IMR-90 (cell line): Measurements from ENCODE around the gene MAP1LC3B2. TPM values are rescaled to one million over a fixed set of nuclear protein-coding genes. Genes with fewer than 3 reads are reported as not detected.

Source experiments
- ATAC-seq: fragments of 200-7000 bp; cut with Tn5 transposase; 2 replicates; pipeline ENCODE4 v1.9.1; 2020; ENCODE audit warnings: low read depth, mild to moderate bottlenecking, moderate library complexity
- BruUV-seq: library from RNA; stranded (reverse); fragments of 400-500 nt; replicated peaks from 2 replicates; lab custom pipeline; 2021; lab: Mats Ljungman, UMichigan
- CTCF ChIA-PET: fragments of 300-600 bp; formaldehyde crosslinking; extraction: SDS; loops from one replicate; lab custom pipeline; 2021; ENCODE audit warnings: antibody characterized with exemption; lab: Yijun Ruan, JAX
- POLR2A ChIA-PET: fragments of 300-600 bp; sonication (Branson Sonifier 250); formaldehyde crosslinking; loops from one replicate; lab custom pipeline; 2022; ENCODE audit warnings: antibody characterized with exemption; ENCODE audit not compliant: unreplicated experiment; lab: Charles Lee
- DNase-seq: peaks from one replicate; pipeline ENCODE4 v3.0.0; 2013
- H2AFZ ChIP-seq: replicated peaks from 2 replicates; pipeline ENCODE3; 2013; ENCODE audit warnings: low read length, mild to moderate bottlenecking; ENCODE audit not compliant: poor library complexity
- H2AK5ac ChIP-seq: 2 replicates; pipeline ENCODE4 v1.6.1; 2013; ENCODE audit warnings: low read depth, low read length, inconsistent platforms
- H2AK9ac ChIP-seq: replicated peaks from 2 replicates; pipeline ENCODE3; 2013; ENCODE audit warnings: mild to moderate bottlenecking, low read depth, low read length, moderate library complexity; ENCODE audit not compliant: poor library complexity
- H2BK120ac ChIP-seq: 2 replicates; pipeline ENCODE4 v1.6.1; 2013; ENCODE audit warnings: low read depth, low read length, inconsistent platforms
- H2BK15ac ChIP-seq: 3 replicates; pipeline ENCODE4 v1.6.1; 2013; ENCODE audit warnings: low read depth, low read length, inconsistent platforms
- H2BK20ac ChIP-seq: 2 replicates; pipeline ENCODE4 v1.6.1; 2013; ENCODE audit warnings: low read depth, mild to moderate bottlenecking, inconsistent platforms, low read length, moderate library complexity
- H2BK5ac ChIP-seq: 2 replicates; pipeline ENCODE4 v1.6.1; 2013; ENCODE audit warnings: mild to moderate bottlenecking, low read depth, low read length, inconsistent platforms; ENCODE audit not compliant: poor library complexity, severe bottlenecking
- H3K14ac ChIP-seq: replicated peaks from 2 replicates; pipeline ENCODE4 v1.6.1; 2013; ENCODE audit warnings: low read depth, low read length, inconsistent platforms
- H3K18ac ChIP-seq: 2 replicates; pipeline ENCODE4 v1.6.1; 2013; ENCODE audit warnings: low read depth, low read length, control low read depth
- H3K23ac ChIP-seq: 2 replicates; pipeline ENCODE4 v1.6.1; 2013; ENCODE audit warnings: low read depth, low read length, inconsistent platforms
- H3K27ac ChIP-seq: 2 replicates; pipeline ENCODE4 v1.5.1; 2013; ENCODE audit warnings: mild to moderate bottlenecking, control low read depth, low read length; ENCODE audit not compliant: insufficient read depth
- H3K27me3 ChIP-seq: 2 replicates; pipeline ENCODE4 v1.6.1; 2013; ENCODE audit warnings: low read length; ENCODE audit not compliant: control insufficient read depth, insufficient read depth
- H3K36me3 ChIP-seq: 2 replicates; pipeline ENCODE4 v1.6.1; 2013; ENCODE audit warnings: low read length, mixed read lengths; ENCODE audit not compliant: control insufficient read depth, insufficient read depth
- H3K4ac ChIP-seq: 2 replicates; pipeline ENCODE4 v1.6.1; 2013; ENCODE audit warnings: low read depth, low read length, inconsistent platforms
- H3K4me1 ChIP-seq: 2 replicates; pipeline ENCODE4 v1.6.1; 2013; ENCODE audit warnings: low read length, mixed read lengths; ENCODE audit not compliant: control insufficient read depth, insufficient read depth
- H3K4me2 ChIP-seq: 2 replicates; pipeline ENCODE4 v1.6.1; 2013; ENCODE audit warnings: low read depth, mild to moderate bottlenecking, control low read depth, low read length, moderate library complexity
- H3K4me3 ChIP-seq: 2 replicates; pipeline ENCODE4 v1.5.1; 2013; ENCODE audit warnings: low read depth, mild to moderate bottlenecking, control low read depth, low read length, moderate library complexity; ENCODE audit not compliant: insufficient read depth
- H3K56ac ChIP-seq: 2 replicates; pipeline ENCODE4 v1.6.1; 2013; ENCODE audit warnings: low read length, inconsistent platforms; ENCODE audit not compliant: insufficient read depth; ENCODE audit errors: extremely low read depth
- H3K79me1 ChIP-seq, 2 experiments: 2 replicates each; pipeline ENCODE4 v1.6.1; 2013; ENCODE audit warnings: low read length in 2 of 2, inconsistent platforms in 1 of 2, low read depth in 1 of 2
- H3K9ac ChIP-seq: 2 replicates; pipeline ENCODE4 v1.6.1; 2013; ENCODE audit warnings: low read depth, low read length, control low read depth
- H3K9me1 ChIP-seq: 2 replicates; pipeline ENCODE4 v1.6.1; 2013; ENCODE audit warnings: low read length, inconsistent platforms; ENCODE audit not compliant: insufficient read depth
- H3K9me3 ChIP-seq: 2 replicates; pipeline ENCODE4 v1.6.1; 2013; ENCODE audit warnings: low read length; ENCODE audit not compliant: control insufficient read depth, insufficient read depth
- H4K20me1 ChIP-seq: 2 replicates; pipeline ENCODE4 v1.6.1; 2013; ENCODE audit warnings: low read length, inconsistent platforms; ENCODE audit not compliant: insufficient read depth
- H4K5ac ChIP-seq: 2 replicates; pipeline ENCODE4 v1.6.1; 2013; ENCODE audit warnings: mild to moderate bottlenecking, low read depth, low read length, control low read depth
- H4K8ac ChIP-seq, 2 experiments: 2 replicates each; pipeline ENCODE4 v1.6.1; 2013; ENCODE audit warnings: low read depth in 2 of 2, low read length in 2 of 2, control low read depth in 1 of 2, inconsistent platforms in 1 of 2
- H4K91ac ChIP-seq: 2 replicates; pipeline ENCODE4 v1.6.1; 2013; ENCODE audit warnings: low read depth, low read length, inconsistent platforms; ENCODE audit not compliant: insufficient read depth
- BHLHE40 ChIP-seq: fragments of 150-350 bp; IDR thresholded peaks from 2 replicates; pipeline ENCODE4 v1.6.1; 2016; ENCODE audit warnings: mild to moderate bottlenecking, low read depth, low read length
- CEBPB ChIP-seq: IDR thresholded peaks from 2 replicates; pipeline ENCODE4 v1.6.1; 2012; ENCODE audit warnings: low read depth, low read length, improper control_type of control experiment
- FOS ChIP-seq: fragments of 150-350 bp; IDR thresholded peaks from 2 replicates; pipeline ENCODE4 v1.6.1; 2016; ENCODE audit warnings: low read depth, low read length
- MXI1 ChIP-seq: IDR thresholded peaks from 2 replicates; pipeline ENCODE4 v1.6.1; 2012; ENCODE audit warnings: low read depth, mild to moderate bottlenecking, low read length, moderate library complexity, borderline replicate concordance
- POLR2A ChIP-seq: IDR thresholded peaks from 2 replicates; pipeline ENCODE4 v1.6.1; 2012; ENCODE audit warnings: mild to moderate bottlenecking, low read depth, low read length
- WGBS, 2 experiments: methylation state at CpG; one replicate each; pipeline versions ENCODE4 v1.1.5 to v1.1.7; 2013; ENCODE audit warnings: missing lambda C conversion rate in 2 of 2; ENCODE audit not compliant: insufficient read length in 1 of 2; ENCODE audit errors: extremely low coverage in 2 of 2; 5-methylcytosine and 5-hydroxymethylcytosine counted together
- dilution Hi-C: fragments of 300-500 bp; cut with HindIII; formaldehyde crosslinking; loops from one replicate; pipeline ENCODE4 v1.14.3; 2018; ENCODE audit warnings: low sequenced_read_pairs; ENCODE audit not compliant: unreplicated experiment
- in situ Hi-C: fragments of 300-500 bp; cut with MboI; formaldehyde crosslinking; loops from 3 replicates; pipeline ENCODE4 v1.14.3; 2019; ENCODE audit warnings: low sequenced_read_pairs, inconsistent platforms, mixed read lengths
- intact Hi-C: fragments of 100-400 bp; cut with micrococcal nuclease; formaldehyde crosslinking; loops from 2 replicates; pipeline ENCODE4 v1.10.0; 2022
- polyA plus RNA-seq, 3 experiments: library from polyadenylated mRNA; depleted of rRNA; stranded (reverse); fragments of >200 nt; gene quantifications; 2 replicates each; pipeline ENCODE4 v1.2.3, GENCODE V29; 2012; ENCODE audit warnings: low replicate concordance in 1 of 3
- total RNA-seq: library from RNA; depleted of rRNA; stranded (reverse); fragments of >200 nt; gene quantifications from 2 replicates; pipeline ENCODE4 v1.2.3, GENCODE V29; 2012
- TF ChIP-seq, protein P1 (sequence below): conservative IDR thresholded peaks from 2 replicates; pipeline ENCODE4 v1.5.1; 2012; ENCODE audit warnings: mild to moderate bottlenecking, low read depth, low read length, improper control_type of control experiment
- TF ChIP-seq, protein P2 (sequence below): fragments of 150-350 bp; IDR thresholded peaks from 2 replicates; pipeline ENCODE4 v1.6.1; 2017; ENCODE audit warnings: mild to moderate bottlenecking, antibody characterized with exemption, low read length, low read depth

Gene MAP1LC3B2
- total and polyA plus RNA-seq, 2 of the 4 experiments (the other 2 are of a cell fraction) = 1.4 TPM; not detected in 1

DNA sequence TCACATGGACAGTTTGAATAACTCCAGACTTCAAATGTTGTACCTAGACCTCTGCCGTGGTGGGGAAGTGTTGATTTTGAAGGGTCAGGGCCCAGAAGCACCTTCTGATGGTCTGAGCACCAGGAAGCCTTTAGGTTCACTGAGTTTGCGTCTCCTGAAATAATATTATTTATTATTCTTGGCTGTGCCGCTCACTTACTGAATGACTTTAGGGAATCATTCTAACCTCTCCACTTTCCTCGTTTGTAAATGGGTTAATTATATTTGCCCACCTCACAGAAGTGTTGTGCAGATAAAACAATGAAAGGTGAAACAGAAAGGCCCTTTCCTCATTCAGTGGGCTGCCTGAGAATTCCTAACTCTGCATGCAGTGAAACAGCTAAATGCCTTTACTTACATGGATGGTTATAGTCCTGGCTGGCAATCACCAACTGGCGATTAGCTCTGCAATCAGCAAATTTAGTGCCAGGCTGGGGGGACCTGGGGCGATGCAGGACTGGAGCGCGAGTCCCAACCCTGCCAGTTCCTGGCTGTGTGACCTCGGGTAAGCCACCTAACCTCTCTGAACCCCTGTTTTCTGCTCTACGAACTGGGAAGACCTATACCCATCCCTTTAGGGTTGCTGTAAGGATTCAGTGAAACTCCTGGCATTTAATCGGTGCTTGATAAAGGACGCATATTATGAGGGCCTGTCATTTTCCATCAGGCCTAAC lies 57.5 kb downstream of the MAP1LC3B2 start:
- in situ Hi-C loops = no loop called here
- dilution Hi-C loops = no loop called here
- no peak overlapping the region for H2BK15ac ChIP-seq
- H3K4me2 ChIP-seq = no peak overlapping the region
- no peaks in the 10 kb centered on the region for H3K79me1 ChIP-seq
- no peak overlapping the region for H3K4me3 ChIP-seq
- no peak overlapping the region for H3K56ac ChIP-seq
- no peak overlapping the region for H3K27ac ChIP-seq
- no peaks in the 10 kb centered on the region for H3K36me3 ChIP-seq
- DNase-seq (no peak), ATAC-seq (no peak)
- no peak overlapping the region for H4K5ac ChIP-seq
- ChIA-PET CTCF (no interaction called here), POLR2A (no interaction called here)
- no peak overlapping the region for H2AK5ac ChIP-seq
- peaks cover 4% of the 10 kb centered on the region; the same call in 1 of the 2 replicates for H3K9me3 ChIP-seq
- 68% methylated on average over 3 of the region's 12 CpGs; no CpG with 5 or more reads in 1 of the 2 experiments for WGBS, 2 experiments
- H2BK20ac ChIP-seq = no peak overlapping the region
- H2AFZ ChIP-seq = no peak overlapping the region
- H3K23ac ChIP-seq = no peak overlapping the region
- no peak overlapping the region for H3K9ac ChIP-seq
- H2AK9ac ChIP-seq = no peak overlapping the region
- no peak overlapping the region for H3K4ac ChIP-seq
- no TSS peak for BruUV-seq
- no peak overlapping the region for H4K8ac ChIP-seq
- no peak overlapping the region for H2BK5ac ChIP-seq
- no peaks in the 10 kb centered on the region for H3K4me1 ChIP-seq
- H3K14ac ChIP-seq = no peak overlapping the region
- no peaks in the 10 kb centered on the region for H3K9me1 ChIP-seq
- no peak overlapping the region for H4K91ac ChIP-seq
- TF ChIP-seq POLR2A (no peak), FOS (no peak), BHLHE40 (no peak), MXI1 (no peak), CEBPB (no peak)
- TF ChIP-seq, protein P1, sequence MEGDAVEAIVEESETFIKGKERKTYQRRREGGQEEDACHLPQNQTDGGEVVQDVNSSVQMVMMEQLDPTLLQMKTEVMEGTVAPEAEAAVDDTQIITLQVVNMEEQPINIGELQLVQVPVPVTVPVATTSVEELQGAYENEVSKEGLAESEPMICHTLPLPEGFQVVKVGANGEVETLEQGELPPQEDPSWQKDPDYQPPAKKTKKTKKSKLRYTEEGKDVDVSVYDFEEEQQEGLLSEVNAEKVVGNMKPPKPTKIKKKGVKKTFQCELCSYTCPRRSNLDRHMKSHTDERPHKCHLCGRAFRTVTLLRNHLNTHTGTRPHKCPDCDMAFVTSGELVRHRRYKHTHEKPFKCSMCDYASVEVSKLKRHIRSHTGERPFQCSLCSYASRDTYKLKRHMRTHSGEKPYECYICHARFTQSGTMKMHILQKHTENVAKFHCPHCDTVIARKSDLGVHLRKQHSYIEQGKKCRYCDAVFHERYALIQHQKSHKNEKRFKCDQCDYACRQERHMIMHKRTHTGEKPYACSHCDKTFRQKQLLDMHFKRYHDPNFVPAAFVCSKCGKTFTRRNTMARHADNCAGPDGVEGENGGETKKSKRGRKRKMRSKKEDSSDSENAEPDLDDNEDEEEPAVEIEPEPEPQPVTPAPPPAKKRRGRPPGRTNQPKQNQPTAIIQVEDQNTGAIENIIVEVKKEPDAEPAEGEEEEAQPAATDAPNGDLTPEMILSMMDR = no peak
- TF ChIP-seq, protein P2, sequence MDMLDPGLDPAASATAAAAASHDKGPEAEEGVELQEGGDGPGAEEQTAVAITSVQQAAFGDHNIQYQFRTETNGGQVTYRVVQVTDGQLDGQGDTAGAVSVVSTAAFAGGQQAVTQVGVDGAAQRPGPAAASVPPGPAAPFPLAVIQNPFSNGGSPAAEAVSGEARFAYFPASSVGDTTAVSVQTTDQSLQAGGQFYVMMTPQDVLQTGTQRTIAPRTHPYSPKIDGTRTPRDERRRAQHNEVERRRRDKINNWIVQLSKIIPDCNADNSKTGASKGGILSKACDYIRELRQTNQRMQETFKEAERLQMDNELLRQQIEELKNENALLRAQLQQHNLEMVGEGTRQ = no peak
- no peaks in the 10 kb centered on the region for H4K20me1 ChIP-seq
- H3K18ac ChIP-seq = no peak overlapping the region
- intact Hi-C loops = no loop called here
- peaks cover 21% of the 10 kb centered on the region for H3K27me3 ChIP-seq
- H2BK120ac ChIP-seq = no peak overlapping the region
